B cell (primary cell): Measurements from ENCODE around the gene STXBP2.

ENCODE experiments used
- CTCF ChIP-seq: fragments of 200-600 bp; IDR thresholded peaks from one replicate; pipeline ENCODE4 v1.8.0; 2022; ENCODE audit warnings: antibody characterized with exemption, mild to moderate bottlenecking
- EZH2 ChIP-seq: IDR thresholded peaks from 2 replicates; pipeline ENCODE4 v1.6.1; 2012; ENCODE audit warnings: borderline replicate concordance, low read depth, mild to moderate bottlenecking, moderate library complexity, low read length; ENCODE audit not compliant: insufficient read depth, poor library complexity, severe bottlenecking

- TF ChIP-seq CTCF, result no peak
- no peak for TF ChIP-seq EZH2
Observed at GRCh38 chr19:7610491-7611240, 26.2 kb upstream of the STXBP2 start.
